ENCODE data around the gene NUP50.

The NUP50 gene

GRCh38 chr22:45172881-45173585 lies 9.3 kb downstream of the NUP50 start:
- TF ChIP-seq SPI1 (IDR thresholded peaks at IDR 0.05; ENCODE audit: borderline replicate concordance, low read depth): peak; percentile 24; the same call in 1 of the 2 replicates
- TF ChIP-seq, protein P1, sequence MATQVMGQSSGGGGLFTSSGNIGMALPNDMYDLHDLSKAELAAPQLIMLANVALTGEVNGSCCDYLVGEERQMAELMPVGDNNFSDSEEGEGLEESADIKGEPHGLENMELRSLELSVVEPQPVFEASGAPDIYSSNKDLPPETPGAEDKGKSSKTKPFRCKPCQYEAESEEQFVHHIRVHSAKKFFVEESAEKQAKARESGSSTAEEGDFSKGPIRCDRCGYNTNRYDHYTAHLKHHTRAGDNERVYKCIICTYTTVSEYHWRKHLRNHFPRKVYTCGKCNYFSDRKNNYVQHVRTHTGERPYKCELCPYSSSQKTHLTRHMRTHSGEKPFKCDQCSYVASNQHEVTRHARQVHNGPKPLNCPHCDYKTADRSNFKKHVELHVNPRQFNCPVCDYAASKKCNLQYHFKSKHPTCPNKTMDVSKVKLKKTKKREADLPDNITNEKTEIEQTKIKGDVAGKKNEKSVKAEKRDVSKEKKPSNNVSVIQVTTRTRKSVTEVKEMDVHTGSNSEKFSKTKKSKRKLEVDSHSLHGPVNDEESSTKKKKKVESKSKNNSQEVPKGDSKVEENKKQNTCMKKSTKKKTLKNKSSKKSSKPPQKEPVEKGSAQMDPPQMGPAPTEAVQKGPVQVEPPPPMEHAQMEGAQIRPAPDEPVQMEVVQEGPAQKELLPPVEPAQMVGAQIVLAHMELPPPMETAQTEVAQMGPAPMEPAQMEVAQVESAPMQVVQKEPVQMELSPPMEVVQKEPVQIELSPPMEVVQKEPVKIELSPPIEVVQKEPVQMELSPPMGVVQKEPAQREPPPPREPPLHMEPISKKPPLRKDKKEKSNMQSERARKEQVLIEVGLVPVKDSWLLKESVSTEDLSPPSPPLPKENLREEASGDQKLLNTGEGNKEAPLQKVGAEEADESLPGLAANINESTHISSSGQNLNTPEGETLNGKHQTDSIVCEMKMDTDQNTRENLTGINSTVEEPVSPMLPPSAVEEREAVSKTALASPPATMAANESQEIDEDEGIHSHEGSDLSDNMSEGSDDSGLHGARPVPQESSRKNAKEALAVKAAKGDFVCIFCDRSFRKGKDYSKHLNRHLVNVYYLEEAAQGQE (IDR thresholded peaks at IDR 0.05; ENCODE audit: insufficient replicate concordance, low read depth): no peak
- Histone ChIP-seq H3K4me3 (replicated peaks; ENCODE audit: insufficient read depth, low read length) (no peak overlapping the region), H3K27ac (replicated peaks) (no peak overlapping the region), H3K27me3 (ENCODE audit: insufficient read depth, poor library complexity, severe bottlenecking) (no peaks in the 10 kb centered on the region)
- no peak for DNase-seq (ENCODE audit: low read depth in 1 of 2, low spot score in 1 of 2)

- TF ChIP-seq SPI1 (IDR thresholded peaks at IDR 0.05; ENCODE audit: borderline replicate concordance, low read depth) (no peak), GABPA (IDR thresholded peaks at IDR 0.05; ENCODE audit: low read depth) (no peak), CTCF (IDR thresholded peaks at IDR 0.05; ENCODE audit: insufficient read depth, low read length) (no peak)
- Histone ChIP-seq H3K27ac (replicated peaks) (no peak overlapping the region), H3K27me3 (ENCODE audit: insufficient read depth, poor library complexity, severe bottlenecking) (no peaks in the 10 kb centered on the region), H3K4me3 (replicated peaks; ENCODE audit: insufficient read depth, low read length) (no peak overlapping the region)
- DNase-seq (ENCODE audit: low read depth in 1 of 2, low spot score in 1 of 2): no peak
Measured at GRCh38 chr22:45179276-45180049, 15.7 kb downstream of the NUP50 start.

DNA sequence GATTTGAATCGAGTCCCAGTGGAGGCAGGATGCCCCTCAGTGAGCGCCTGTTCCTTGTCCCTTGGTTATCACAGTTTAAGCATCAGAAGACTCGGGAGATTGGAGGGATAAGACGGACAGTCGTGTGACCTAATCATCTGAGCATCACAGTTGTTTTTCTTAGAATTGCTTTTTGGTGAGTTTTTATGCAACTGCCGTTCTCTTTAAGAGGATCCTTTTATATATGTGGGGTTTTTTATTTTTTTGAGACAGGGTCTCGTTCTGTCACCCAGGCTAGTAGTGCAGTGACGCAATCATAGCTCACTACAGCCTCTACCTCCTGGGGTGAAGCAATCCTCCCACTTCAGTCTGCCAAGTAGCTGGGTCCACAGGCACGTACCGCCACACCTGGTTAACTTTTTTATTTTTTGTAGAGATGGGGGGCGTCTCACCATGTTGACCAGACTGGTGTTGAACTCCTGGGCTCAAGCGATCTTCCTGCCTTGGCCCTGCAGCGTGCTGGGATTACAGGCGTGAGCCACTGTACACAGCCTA lies 16.5 kb downstream of the NUP50 start:
- H3K27ac ChIP-seq (replicated peaks): no peak overlapping the region
- no peaks in the 10 kb centered on the region for H3K27me3 ChIP-seq (ENCODE audit: insufficient read depth, poor library complexity, severe bottlenecking)
- H3K4me3 ChIP-seq (replicated peaks; ENCODE audit: insufficient read depth, low read length): no peak overlapping the region
- DNase-seq (ENCODE audit: low read depth in 1 of 2, low spot score in 1 of 2): no peak
- TF ChIP-seq GABPA (IDR thresholded peaks at IDR 0.05; ENCODE audit: low read depth) (no peak), POLR2AphosphoS5 (IDR thresholded peaks at IDR 0.05; ENCODE audit: low read depth) (no peak), CTCF (IDR thresholded peaks at IDR 0.05; ENCODE audit: insufficient read depth, low read length) (no peak), SPI1 (IDR thresholded peaks at IDR 0.05; ENCODE audit: borderline replicate concordance, low read depth) (no peak)
- TF ChIP-seq, protein P1 (IDR thresholded peaks at IDR 0.05; ENCODE audit: insufficient replicate concordance, low read depth): no peak

GRCh38 chr22:45181240-45181639 lies 17.5 kb downstream of the NUP50 start:
- Histone ChIP-seq H3K27ac (replicated peaks) (no peak overlapping the region), H3K27me3 (ENCODE audit: insufficient read depth, poor library complexity, severe bottlenecking) (no peaks in the 10 kb centered on the region), H3K4me3 (replicated peaks; ENCODE audit: insufficient read depth, low read length) (no peak overlapping the region)
- no peak for TF ChIP-seq GABPA (IDR thresholded peaks at IDR 0.05; ENCODE audit: low read depth)
- TF ChIP-seq SPI1 (IDR thresholded peaks at IDR 0.05; ENCODE audit: borderline replicate concordance, low read depth): no peak
- DNase-seq (ENCODE audit: low read depth in 1 of 2, low spot score in 1 of 2): no peak

Data from HL-60 (cell line).